Globus pallidus (tissue), 1 donor: ENCODE data around the gene NKAIN2.
"Not testable (repeated sequence)": the region's sequence is repeated elsewhere in the genome, so short reads cannot be mapped to it uniquely, and the experiment has no call there.

Source experiments
- DNase-seq: peaks from one replicate; pipeline ENCODE4 v3.0.0-alpha.2; 2015; ENCODE audit warnings: low spot score

The NKAIN2 gene

GRCh38 chr6:123966618-123967017 lies 163.0 kb downstream of the NKAIN2 start:
- no peak for DNase-seq

GRCh38 chr6:123967905-123968304 lies 164.2 kb downstream of the NKAIN2 start:
- DNase-seq, result no peak

GRCh38 chr6:123972600-123973294 lies 169.1 kb downstream of the NKAIN2 start:
- no peak for DNase-seq

GRCh38 chr6:123980311-123980710 lies 176.6 kb downstream of the NKAIN2 start:
- DNase-seq, result no peak

GRCh38 chr6:123986938-123987337 lies 183.3 kb downstream of the NKAIN2 start:
- no peak for DNase-seq

GRCh38 chr6:123989918-123990317 lies 186.3 kb downstream of the NKAIN2 start:
- not testable (repeated sequence) for DNase-seq

- no peak for DNase-seq
Measured at GRCh38 chr6:123990376-123990775, 186.7 kb downstream of the NKAIN2 start.

- DNase-seq, result no peak
Measured at GRCh38 chr6:123994168-123994567, 190.5 kb downstream of the NKAIN2 start.

GRCh38 chr6:123994891-123995635 lies 191.4 kb downstream of the NKAIN2 start:
- no peak for DNase-seq

- DNase-seq, result no peak
Measured at GRCh38 chr6:123997223-123997622, 193.6 kb downstream of the NKAIN2 start.

GRCh38 chr6:124002377-124003081 lies 198.9 kb downstream of the NKAIN2 start:
- peak; percentile 41 for DNase-seq

GRCh38 chr6:124007266-124007665 lies 203.6 kb downstream of the NKAIN2 start:
- DNase-seq, result no peak

GRCh38 chr6:124008000-124008987 lies 204.6 kb downstream of the NKAIN2 start:
- peak; percentile 15 for DNase-seq

GRCh38 chr6:124008988-124009765 lies 205.5 kb downstream of the NKAIN2 start:
- DNase-seq, result no peak

- DNase-seq, result no peak
Measured at GRCh38 chr6:124010574-124010973, 206.9 kb downstream of the NKAIN2 start.

GRCh38 chr6:124011180-124011579 lies 207.5 kb downstream of the NKAIN2 start:
- no peak for DNase-seq

GRCh38 chr6:124022051-124022450 lies 218.4 kb downstream of the NKAIN2 start:
- not testable (repeated sequence) for DNase-seq

GRCh38 chr6:124022641-124023040 lies 219.0 kb downstream of the NKAIN2 start:
- no peak for DNase-seq

GRCh38 chr6:124026694-124027093 lies 223.0 kb downstream of the NKAIN2 start:
- no peak for DNase-seq

- no peak for DNase-seq
Measured at GRCh38 chr6:124027392-124027791, 223.7 kb downstream of the NKAIN2 start.

- no peak for DNase-seq
Measured at GRCh38 chr6:124028117-124028516, 224.5 kb downstream of the NKAIN2 start.
